Mucosa of stomach (tissue), 1 donor: Measurements from ENCODE around the gene AMDHD1.
"Not testable (repeated sequence)": the region's sequence is repeated elsewhere in the genome, so short reads cannot be mapped to it uniquely, and the experiment has no call there.

Source experiments
- H3K27me3 ChIP-seq: one replicate; pipeline ENCODE4 v1.7.0; 2013; ENCODE audit warnings: mild to moderate bottlenecking, low read length; ENCODE audit not compliant: control insufficient read depth, insufficient read depth
- H3K36me3 ChIP-seq: one replicate; pipeline ENCODE4 v1.7.0; 2013; ENCODE audit warnings: low read length; ENCODE audit not compliant: control insufficient read depth, insufficient read depth
- H3K4me1 ChIP-seq: one replicate; pipeline ENCODE4 v1.7.0; 2013; ENCODE audit warnings: mild to moderate bottlenecking, low read length; ENCODE audit not compliant: control insufficient read depth, insufficient read depth
- H3K4me3 ChIP-seq: one replicate; pipeline ENCODE4 v1.7.0; 2013; ENCODE audit warnings: low read length
- H3K9ac ChIP-seq: one replicate; pipeline ENCODE4 v1.7.0; 2013; ENCODE audit warnings: mild to moderate bottlenecking, low read length, moderate library complexity
- H3K9me3 ChIP-seq: one replicate; pipeline ENCODE4 v1.7.0; 2013; ENCODE audit warnings: mild to moderate bottlenecking, low read length, moderate library complexity; ENCODE audit not compliant: control insufficient read depth
- donor health status: Pancreatic carcinoma.

The AMDHD1 gene

DNA sequence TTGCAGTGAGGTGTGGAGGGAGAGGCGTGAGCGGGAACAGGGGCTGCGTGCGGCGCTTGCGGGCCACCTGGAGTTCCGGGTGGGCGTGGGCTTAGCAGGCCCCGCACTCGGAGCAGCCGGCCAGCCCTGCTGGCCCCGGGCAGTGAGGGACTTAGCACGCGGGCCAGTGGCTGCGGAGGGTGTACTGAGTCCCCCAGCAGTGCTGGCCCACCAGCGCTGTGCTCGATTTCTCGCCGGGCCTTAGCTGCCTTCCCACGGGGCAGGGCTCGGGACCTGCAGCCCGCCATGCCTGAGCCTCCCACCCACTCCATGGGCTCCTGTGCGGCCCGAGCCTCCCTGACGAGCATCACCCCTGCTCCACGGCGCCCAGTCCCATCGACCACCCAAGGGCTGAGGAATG is 26.0 kb downstream of the AMDHD1 start:
- H3K36me3 ChIP-seq, H3K27me3 ChIP-seq, H3K9ac ChIP-seq, H3K4me3 ChIP-seq, H3K4me1 ChIP-seq, H3K9me3 ChIP-seq: not testable (repeated sequence)

DNA sequence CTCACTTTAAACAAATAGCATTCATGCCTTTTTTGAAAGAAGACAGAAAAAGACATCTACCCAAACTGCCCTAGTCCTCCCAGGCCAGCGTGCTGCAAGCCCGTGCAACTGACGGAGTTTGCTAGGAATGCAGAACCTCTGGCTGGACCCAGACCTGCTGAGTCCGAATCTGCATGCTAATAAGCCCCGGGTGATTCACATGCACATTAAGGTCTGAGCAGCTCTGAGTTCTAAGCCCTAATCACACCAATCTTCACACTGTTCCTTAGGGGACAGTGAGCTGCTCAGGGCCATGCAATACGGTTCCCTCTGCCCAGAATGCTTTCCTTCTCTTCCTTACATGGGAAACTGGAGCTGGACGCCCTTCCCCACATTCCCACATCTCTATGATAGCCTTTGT is 27.8 kb downstream of the AMDHD1 start:
- Histone ChIP-seq H3K36me3 (no peaks in the 10 kb centered on the region), H3K4me3 (no peak overlapping the region), H3K4me1 (no peaks in the 10 kb centered on the region), H3K27me3 (no peaks in the 10 kb centered on the region), H3K9ac (no peak overlapping the region), H3K9me3 (no peaks in the 10 kb centered on the region)

DNA sequence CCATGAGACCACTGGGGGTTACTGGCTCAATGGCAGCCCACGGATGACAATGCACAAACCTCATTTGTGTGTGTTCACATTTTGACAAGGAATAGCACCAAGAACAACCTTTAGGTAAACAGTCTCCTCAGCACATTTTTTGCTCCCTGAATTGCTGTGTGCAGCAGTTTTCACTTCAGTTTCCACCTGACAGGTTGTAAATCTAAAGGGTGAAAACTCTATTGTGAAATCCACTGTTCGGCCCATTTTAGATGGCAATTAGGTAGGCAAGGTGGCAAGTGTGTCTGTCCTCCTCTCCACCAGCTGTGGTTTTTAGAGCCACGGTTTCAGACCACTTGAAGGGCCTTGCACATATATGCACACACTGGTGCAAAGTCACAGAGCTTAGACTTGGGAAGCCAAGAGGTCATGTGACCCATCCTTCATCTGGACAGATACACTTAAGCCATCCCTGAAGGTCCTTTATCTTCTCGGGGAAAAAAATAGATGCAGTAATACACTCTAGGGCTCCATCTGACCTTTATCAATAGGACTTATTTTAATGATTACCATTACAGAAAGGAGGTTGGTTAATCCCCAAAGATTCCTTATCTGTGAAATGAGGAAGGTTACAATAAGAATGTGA is 29.8 kb downstream of the AMDHD1 start:
- no peaks in the 10 kb centered on the region for H3K27me3 ChIP-seq
- H3K4me3 ChIP-seq: no peak overlapping the region
- H3K9ac ChIP-seq: no peak overlapping the region
- H3K9me3 ChIP-seq: no peaks in the 10 kb centered on the region
- no peaks in the 10 kb centered on the region for H3K36me3 ChIP-seq
- no peaks in the 10 kb centered on the region for H3K4me1 ChIP-seq

DNA sequence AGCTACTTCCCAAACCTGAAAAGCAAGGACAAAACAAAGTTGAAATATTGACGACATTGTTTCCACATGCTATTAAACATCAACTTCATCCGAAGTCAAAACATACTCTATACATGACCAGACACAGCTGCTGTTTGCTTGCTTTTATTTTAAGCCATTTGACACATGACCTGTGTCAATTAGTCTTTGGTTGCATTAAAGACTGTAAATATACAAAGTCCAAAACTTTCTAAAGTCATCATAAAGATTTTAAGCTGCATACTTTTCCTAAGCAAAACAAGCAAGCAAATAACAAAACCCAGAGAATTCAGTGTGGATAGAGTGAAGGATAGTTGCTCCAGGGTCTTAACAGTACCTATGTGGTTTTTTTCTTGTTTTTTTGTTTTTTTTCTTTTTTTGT is 31.2 kb downstream of the AMDHD1 start:
- Histone ChIP-seq H3K9me3 (no peaks in the 10 kb centered on the region), H3K4me3 (no peak overlapping the region), H3K9ac (no peak overlapping the region), H3K36me3 (no peaks in the 10 kb centered on the region), H3K4me1 (no peaks in the 10 kb centered on the region), H3K27me3 (no peaks in the 10 kb centered on the region)

DNA sequence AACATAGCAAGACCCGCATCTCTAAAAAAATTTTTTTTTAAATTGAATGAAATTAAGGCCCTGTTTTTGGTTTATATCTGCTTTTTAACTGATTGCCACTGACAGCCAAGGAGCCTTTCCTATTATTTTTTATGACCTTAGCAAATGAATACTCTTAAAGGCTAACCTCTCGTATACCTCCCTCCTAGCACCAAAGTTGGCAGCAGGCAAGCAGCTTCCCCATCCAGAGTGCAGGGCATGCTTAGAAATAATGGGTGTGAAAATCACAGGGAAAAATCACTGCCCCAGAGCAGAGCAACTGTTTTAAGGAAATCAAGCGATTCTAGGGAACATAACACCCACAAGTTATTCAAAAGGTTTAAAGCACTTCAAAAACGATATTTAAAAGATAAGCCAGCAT is 32.4 kb downstream of the AMDHD1 start:
- Histone ChIP-seq H3K9ac (no peak overlapping the region), H3K36me3 (no peaks in the 10 kb centered on the region), H3K4me1 (no peaks in the 10 kb centered on the region), H3K4me3 (no peak overlapping the region), H3K9me3 (no peaks in the 10 kb centered on the region), H3K27me3 (no peaks in the 10 kb centered on the region)

DNA sequence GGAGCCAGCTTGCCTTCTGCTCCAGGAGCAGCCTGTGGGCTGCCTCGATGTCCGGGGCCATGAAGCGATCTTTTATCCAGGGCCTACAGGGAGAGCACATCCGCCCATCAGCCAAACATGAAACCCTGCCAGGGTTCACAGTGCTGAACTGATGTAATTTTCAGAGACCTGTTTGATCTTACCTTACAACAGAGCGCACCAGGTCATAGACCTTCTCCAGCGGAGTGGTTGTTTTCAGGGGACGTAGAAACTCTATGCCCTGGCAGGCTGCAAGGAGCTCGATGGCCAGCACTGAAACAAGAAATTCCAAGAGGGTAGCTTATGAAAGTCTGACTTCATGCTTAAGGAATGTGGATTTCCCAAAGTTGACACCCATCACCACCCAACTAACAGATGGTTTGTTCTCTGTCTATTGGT is 33.3 kb downstream of the AMDHD1 start:
- Histone ChIP-seq H3K9ac (no peak overlapping the region), H3K27me3 (no peaks in the 10 kb centered on the region), H3K4me3 (no peak overlapping the region), H3K4me1 (no peaks in the 10 kb centered on the region), H3K36me3 (no peaks in the 10 kb centered on the region), H3K9me3 (no peaks in the 10 kb centered on the region)

DNA sequence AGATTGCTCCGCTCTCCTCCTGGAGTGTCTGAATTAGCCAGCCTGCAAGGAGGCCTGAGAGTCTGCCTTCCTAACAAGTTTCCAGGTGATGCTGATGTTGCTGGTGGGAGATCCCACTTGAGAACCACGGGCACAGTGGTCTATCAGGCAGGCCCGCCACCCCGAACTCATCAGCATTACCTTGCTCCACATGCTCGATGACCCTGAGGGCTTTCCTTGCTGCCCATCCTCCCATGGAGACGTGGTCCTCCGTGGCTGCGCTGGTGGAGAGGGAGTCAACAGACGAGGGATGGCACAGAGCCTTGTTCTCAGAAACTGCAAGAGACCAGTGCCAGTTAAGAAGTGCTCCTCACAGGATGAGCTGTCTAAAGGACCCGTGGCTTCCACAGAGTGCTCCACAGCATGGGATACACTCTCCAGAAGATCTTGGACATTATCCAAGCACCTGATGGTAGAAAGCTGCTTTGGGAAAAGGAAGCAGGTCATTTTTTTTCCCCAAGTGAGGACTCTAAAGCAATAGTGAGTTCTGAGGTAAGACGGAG is 34.7 kb downstream of the AMDHD1 start:
- Histone ChIP-seq H3K4me3 (no peak overlapping the region), H3K4me1 (no peaks in the 10 kb centered on the region), H3K27me3 (no peaks in the 10 kb centered on the region), H3K36me3 (no peaks in the 10 kb centered on the region), H3K9me3 (no peaks in the 10 kb centered on the region), H3K9ac (no peak overlapping the region)

DNA sequence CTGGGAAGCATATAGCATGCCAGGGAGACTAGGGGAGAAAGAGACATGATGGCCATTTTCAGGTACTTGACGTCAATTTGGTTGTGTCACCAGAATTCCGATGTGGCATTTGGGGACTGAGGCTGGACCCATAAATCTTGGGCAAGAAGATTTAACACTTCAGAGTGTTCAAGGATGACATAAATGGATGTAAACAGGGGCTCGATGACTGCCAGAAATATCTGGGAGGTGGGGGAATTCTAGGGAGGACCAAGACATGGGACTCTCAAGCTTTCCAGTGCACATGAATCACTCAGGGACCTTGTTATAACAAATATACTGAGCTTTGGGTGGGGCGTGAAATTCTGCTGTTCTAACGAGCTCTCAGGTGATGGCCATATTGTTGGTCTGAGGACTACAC is 35.2 kb downstream of the AMDHD1 start:
- no peak overlapping the region for H3K4me3 ChIP-seq
- no peaks in the 10 kb centered on the region for H3K36me3 ChIP-seq
- no peak overlapping the region for H3K9ac ChIP-seq
- no peaks in the 10 kb centered on the region for H3K27me3 ChIP-seq
- H3K9me3 ChIP-seq: no peaks in the 10 kb centered on the region
- no peaks in the 10 kb centered on the region for H3K4me1 ChIP-seq

DNA sequence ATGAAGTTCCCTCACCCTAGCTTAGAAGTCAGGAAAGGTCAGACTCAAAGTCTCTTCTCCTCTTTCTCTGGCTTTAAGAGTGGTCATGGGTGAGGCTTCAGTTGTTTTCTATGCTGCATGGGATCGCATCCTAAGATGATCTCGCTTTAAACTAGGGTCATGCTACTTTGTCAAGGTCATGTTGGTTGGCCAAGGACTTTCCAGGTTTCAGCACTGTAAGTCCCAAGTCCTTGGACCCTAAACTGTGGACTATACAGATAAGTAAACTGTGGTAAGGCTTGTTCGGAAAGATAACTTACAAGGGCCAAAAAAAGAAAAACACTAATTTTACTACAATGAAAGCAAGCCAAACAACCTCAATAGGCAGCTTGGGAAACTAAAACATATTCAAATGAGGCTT is 35.6 kb downstream of the AMDHD1 start:
- H3K27me3 ChIP-seq: no peaks in the 10 kb centered on the region
- no peak overlapping the region for H3K9ac ChIP-seq
- no peaks in the 10 kb centered on the region for H3K9me3 ChIP-seq
- H3K36me3 ChIP-seq: no peaks in the 10 kb centered on the region
- H3K4me1 ChIP-seq: no peaks in the 10 kb centered on the region
- H3K4me3 ChIP-seq: no peak overlapping the region

DNA sequence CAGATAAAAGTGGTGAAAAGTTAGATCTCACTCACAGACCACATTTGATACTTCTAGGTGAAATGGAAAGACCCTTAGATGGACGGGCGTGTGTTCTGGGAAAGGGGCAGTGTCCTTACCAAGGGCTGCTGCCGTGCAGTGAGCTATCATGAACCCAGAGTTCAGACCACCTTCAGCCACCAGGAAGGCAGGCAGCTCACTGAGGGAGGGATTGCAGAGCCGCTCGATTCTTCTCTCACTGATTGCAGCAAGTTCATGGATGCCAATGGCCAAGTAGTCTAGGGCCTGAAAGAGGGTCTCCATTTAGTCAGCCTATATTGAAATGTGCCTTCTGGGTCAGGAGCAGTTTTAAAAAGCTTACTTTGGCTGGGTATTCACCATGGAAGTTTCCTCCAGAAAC is 37.3 kb downstream of the AMDHD1 start:
- H3K4me3 ChIP-seq: no peak overlapping the region
- H3K9ac ChIP-seq: no peak overlapping the region
- H3K4me1 ChIP-seq: no peaks in the 10 kb centered on the region
- no peaks in the 10 kb centered on the region for H3K36me3 ChIP-seq
- H3K9me3 ChIP-seq: no peaks in the 10 kb centered on the region
- no peaks in the 10 kb centered on the region for H3K27me3 ChIP-seq

DNA sequence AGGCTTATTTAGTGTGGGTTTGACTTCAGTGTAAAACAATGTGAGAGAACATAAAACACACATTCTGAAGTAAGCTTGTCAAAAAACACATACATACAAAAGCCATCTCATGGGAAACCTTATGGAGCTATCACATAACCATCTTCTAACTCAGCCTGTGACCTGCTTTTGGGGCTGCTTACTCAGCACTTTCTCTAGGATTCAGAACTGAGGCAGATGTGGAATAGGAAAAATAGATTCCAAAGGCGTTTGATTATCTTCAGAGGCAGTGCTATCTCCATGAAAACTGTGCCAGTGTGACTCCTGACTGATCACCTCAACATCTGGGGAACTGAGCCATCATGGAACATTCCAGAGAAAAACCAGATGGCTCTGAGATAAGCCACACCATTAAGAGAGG is 39.5 kb downstream of the AMDHD1 start:
- H3K36me3 ChIP-seq: no peaks in the 10 kb centered on the region
- no peak overlapping the region for H3K4me3 ChIP-seq
- no peaks in the 10 kb centered on the region for H3K4me1 ChIP-seq
- no peaks in the 10 kb centered on the region for H3K27me3 ChIP-seq
- H3K9me3 ChIP-seq: no peaks in the 10 kb centered on the region
- no peak overlapping the region for H3K9ac ChIP-seq

DNA sequence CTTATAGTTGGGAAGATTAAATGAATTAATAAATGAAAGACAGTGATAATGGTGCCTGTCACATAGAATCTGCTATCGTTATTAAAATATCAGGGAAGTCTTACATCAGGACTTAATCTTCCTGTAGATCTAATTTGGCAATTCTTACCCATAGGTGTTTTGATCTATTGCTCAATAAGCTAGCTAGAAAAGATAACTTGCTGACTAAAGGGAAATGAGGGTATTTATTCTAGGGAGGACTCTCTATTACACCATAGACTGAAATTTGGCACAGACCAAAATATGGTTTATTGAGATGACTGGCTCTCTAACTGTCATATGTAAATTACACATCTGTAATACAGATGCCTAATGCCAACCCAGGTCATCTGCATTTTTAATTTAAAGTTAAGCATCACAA is 41.6 kb downstream of the AMDHD1 start:
- no peaks in the 10 kb centered on the region for H3K9me3 ChIP-seq
- H3K4me1 ChIP-seq: no peaks in the 10 kb centered on the region
- no peaks in the 10 kb centered on the region for H3K36me3 ChIP-seq
- no peak overlapping the region for H3K9ac ChIP-seq
- no peaks in the 10 kb centered on the region for H3K27me3 ChIP-seq
- no peak overlapping the region for H3K4me3 ChIP-seq
